ENCODE measurements around the gene TBL3. TPM values are rescaled to one million over a fixed set of nuclear protein-coding genes. Genes with fewer than 3 reads are reported as not detected.

TBL3 gene
- total and polyA plus RNA-seq, 12 donors, result 18.5 to 71.1 (median 22.3) TPM

GRCh38 chr16:1999866-2000514 is 28.1 kb downstream of the TBL3 start:
- no peak for TF ChIP-seq CTCF (IDR thresholded peaks at IDR 0.05)
- ATAC-seq (no peak), DNase-seq (no peak)
- H3K4me1 ChIP-seq, result peaks cover 11 to 25% (median 15%) of the 10 kb centered on the region in 9 donors
- intact Hi-C loops (cut with DNase I), result loop anchor here in 2 of 10 donors (5.0 to 10.0 kb wide), 2 partner anchors 142 to 145 kb away; partner anchors contain the start of gene RAB26 (in 1 of the 2)
- no peaks in the 10 kb centered on the region for H3K27me3 ChIP-seq
- 86 to 89% methylated on average over 27 to 28 of the region's 28 CpGs for WGBS, 2 donors
- no peak overlapping the region for H3K4me3 ChIP-seq
- no peak overlapping the region for H3K27ac ChIP-seq
- H3K36me3 ChIP-seq, result peaks cover 16 to 75% (median 63%) of the 10 kb centered on the region in 9 donors
- H3K9me3 ChIP-seq, result no peaks in the 10 kb centered on the region

GRCh38 chr16:2001035-2001434 is 29.2 kb downstream of the TBL3 start:
- Histone ChIP-seq H3K27ac (no peak overlapping the region), H3K27me3 (no peaks in the 10 kb centered on the region), H3K36me3 (peaks cover 16 to 78% (median 63%) of the 10 kb centered on the region in 9 donors), H3K9me3 (no peaks in the 10 kb centered on the region), H3K4me3 (no peak overlapping the region), H3K4me1 (peaks cover 14 to 36% (median 23%) of the 10 kb centered on the region in 9 donors)
- TF ChIP-seq CTCF (IDR thresholded peaks at IDR 0.05), result no peak
- DNase-seq (no peak), ATAC-seq (no peak)
- intact Hi-C loops (cut with DNase I), result loop anchor here in 2 of 10 donors (5.0 to 10.0 kb wide), 2 partner anchors 141 to 144 kb away; partner anchors contain the start of gene RAB26 (in 1 of the 2)
- 95 to 96% methylated on average over 19 of the region's 19 CpGs for WGBS, 2 donors

- no peaks in the 10 kb centered on the region for H3K9me3 ChIP-seq
- peaks cover 16 to 74% (median 62%) of the 10 kb centered on the region in 9 donors for H3K36me3 ChIP-seq
- DNase-seq (no peak), ATAC-seq (no peak)
- H3K27ac ChIP-seq, result no peak overlapping the region
- H3K4me3 ChIP-seq, result no peak overlapping the region
- intact Hi-C loops (cut with DNase I), result loop anchor here in 2 of 10 donors (5.0 to 10.0 kb wide), 2 partner anchors 141 to 143 kb away; partner anchors contain the start of gene RAB26 (in 1 of the 2)
- no peak for TF ChIP-seq CTCF (IDR thresholded peaks at IDR 0.05)
- no peaks in the 10 kb centered on the region for H3K27me3 ChIP-seq
- 95% methylated on average over 53 of the region's 53 CpGs for WGBS, 2 donors
- H3K4me1 ChIP-seq, result peaks cover 14 to 40% (median 25%) of the 10 kb centered on the region in 9 donors
These were observed 29.9 kb downstream of the TBL3 start for GRCh38 chr16:2001456-2002355.
